Measurements from ENCODE around the gene KRTAP5-5.
"Not testable (repeated sequence)": the region's sequence is repeated elsewhere in the genome, so short reads cannot be mapped to it uniquely, and the experiment has no call there.

The KRTAP5-5 gene

GRCh38 chr11:1641096-1641495 lies 11.5 kb downstream of the KRTAP5-5 start:
- no peak for DNase-seq (ENCODE audit: low read depth, low spot score)

- DNase-seq (ENCODE audit: low read depth, low spot score): no peak
Measured at GRCh38 chr11:1642288-1643145, 12.9 kb downstream of the KRTAP5-5 start.

GRCh38 chr11:1643146-1643690 lies 13.6 kb downstream of the KRTAP5-5 start:
- DNase-seq (ENCODE audit: low read depth, low spot score): no peak

- no peak for DNase-seq (ENCODE audit: low read depth, low spot score)
Measured at GRCh38 chr11:1644601-1645356, 15.2 kb downstream of the KRTAP5-5 start.

- DNase-seq (ENCODE audit: low read depth, low spot score): no peak
Measured at GRCh38 chr11:1645357-1645821, 15.8 kb downstream of the KRTAP5-5 start.

GRCh38 chr11:1646540-1646939 lies 17.0 kb downstream of the KRTAP5-5 start:
- DNase-seq (ENCODE audit: low read depth, low spot score): not testable (repeated sequence)

GRCh38 chr11:1647901-1648652 lies 18.5 kb downstream of the KRTAP5-5 start:
- no peak for DNase-seq (ENCODE audit: low read depth, low spot score)

- no peak for DNase-seq (ENCODE audit: low read depth, low spot score)
Measured at GRCh38 chr11:1648653-1649420, 19.3 kb downstream of the KRTAP5-5 start.

- no peak for DNase-seq (ENCODE audit: low read depth, low spot score)
Measured at GRCh38 chr11:1650034-1650917, 20.7 kb downstream of the KRTAP5-5 start.

- DNase-seq (ENCODE audit: low read depth, low spot score): no peak
Measured at GRCh38 chr11:1650918-1651262, 21.3 kb downstream of the KRTAP5-5 start.

GRCh38 chr11:1651411-1651980 lies 21.9 kb downstream of the KRTAP5-5 start:
- no peak for DNase-seq (ENCODE audit: low read depth, low spot score)

- DNase-seq (ENCODE audit: low read depth, low spot score): no peak
Measured at GRCh38 chr11:1652026-1652425, 22.5 kb downstream of the KRTAP5-5 start.

GRCh38 chr11:1652442-1652770 lies 22.8 kb downstream of the KRTAP5-5 start:
- DNase-seq (ENCODE audit: low read depth, low spot score): no peak

- DNase-seq (ENCODE audit: low read depth, low spot score): peak; percentile 53
Measured at GRCh38 chr11:1652771-1653540, 23.4 kb downstream of the KRTAP5-5 start.

GRCh38 chr11:1653541-1654387 lies 24.2 kb downstream of the KRTAP5-5 start:
- DNase-seq (ENCODE audit: low read depth, low spot score): no peak

- no peak for DNase-seq (ENCODE audit: low read depth, low spot score)
Measured at GRCh38 chr11:1654388-1655167, 25.0 kb downstream of the KRTAP5-5 start.

All from activated CD4-positive, CD25-positive, alpha-beta regulatory T cell treated with anti-CD3 and anti-CD28 coated beads, Interleukin-2, amount 50 U/mL, for 16 hours (primary cell).